GM23248 (cell line): Measurements from ENCODE around the gene SLC22A2.

ENCODE experiments used
- EZH2 ChIP-seq: fragments of 200-600 bp; sonication (generic); IDR thresholded peaks from 2 replicates; pipeline ENCODE4 v1.6.1; 2018; ENCODE audit warnings: antibody characterized with exemption, mild to moderate bottlenecking; ENCODE audit not compliant: insufficient read depth, poor library complexity, severe bottlenecking
- EZH2phosphoT487 ChIP-seq: fragments of 200-600 bp; sonication (generic); IDR thresholded peaks from 2 replicates; pipeline ENCODE4 v1.6.1; 2018; ENCODE audit warnings: antibody characterized with exemption, moderate library complexity, mild to moderate bottlenecking, low read depth; ENCODE audit not compliant: insufficient read depth

DNA sequence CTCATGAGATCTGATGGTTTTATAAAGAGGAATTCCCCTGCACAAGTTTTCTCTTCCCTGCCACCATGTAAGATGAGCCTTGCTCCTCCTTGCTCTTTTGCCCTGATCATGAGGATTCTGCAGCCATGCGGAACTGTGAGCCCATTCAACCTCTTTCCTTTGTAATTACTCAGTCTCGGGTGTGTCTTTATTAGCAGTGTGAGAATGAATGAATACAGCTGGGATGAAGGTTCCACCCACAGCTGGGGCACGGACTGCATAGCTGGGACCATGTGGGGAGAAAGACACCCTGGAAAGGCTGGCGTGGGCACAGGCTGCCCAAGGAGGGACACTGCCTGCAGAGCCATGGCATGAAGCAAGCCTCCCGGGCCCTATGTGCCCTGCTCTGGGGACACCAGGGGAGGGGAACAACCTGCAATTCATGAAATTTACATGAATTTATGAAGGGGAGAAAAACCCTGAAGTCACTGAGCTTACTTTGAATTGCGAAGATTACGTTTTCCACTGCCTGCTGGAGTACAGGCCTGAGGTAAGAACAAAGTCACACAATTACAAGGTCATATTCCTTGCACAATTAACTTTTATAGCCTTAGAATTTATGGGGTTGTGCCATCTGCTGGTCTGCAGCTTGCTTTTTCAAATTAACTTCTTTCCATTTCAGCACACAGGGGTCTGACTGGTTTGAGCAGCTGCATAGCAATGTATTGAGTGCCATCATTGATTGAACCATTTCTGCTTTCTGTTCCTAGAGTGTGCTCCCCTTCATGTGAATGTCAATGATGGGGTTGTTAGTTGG is 90.8 kb downstream of the SLC22A2 start:
- no peak for TF ChIP-seq EZH2
- TF ChIP-seq EZH2phosphoT487, result no peak
